NOMO-1 (cell line): ENCODE results near the gene MAD1L1.
"Not testable (repeated sequence)": the region's sequence is repeated elsewhere in the genome, so short reads cannot be mapped to it uniquely, and the experiment has no call there.

Experiments used
- DNase-seq, 2 experiments: peaks; one replicate each; lab custom pipeline; 2025; ENCODE audit not compliant: unreplicated experiment in 2 of 2; lab: John Stamatoyannopoulos, UW

The MAD1L1 gene

GRCh38 chr7:1861799-1862458 lies 370.8 kb downstream of the MAD1L1 start:
- DNase-seq, result no peak

- DNase-seq, result not testable (repeated sequence)
Observed at GRCh38 chr7:1860881-1861798, 371.6 kb downstream of the MAD1L1 start.

GRCh38 chr7:1859266-1860035 lies 373.3 kb downstream of the MAD1L1 start:
- DNase-seq, result no peak

- no peak for DNase-seq
Observed at GRCh38 chr7:1858435-1859265, 374.1 kb downstream of the MAD1L1 start.

DNA sequence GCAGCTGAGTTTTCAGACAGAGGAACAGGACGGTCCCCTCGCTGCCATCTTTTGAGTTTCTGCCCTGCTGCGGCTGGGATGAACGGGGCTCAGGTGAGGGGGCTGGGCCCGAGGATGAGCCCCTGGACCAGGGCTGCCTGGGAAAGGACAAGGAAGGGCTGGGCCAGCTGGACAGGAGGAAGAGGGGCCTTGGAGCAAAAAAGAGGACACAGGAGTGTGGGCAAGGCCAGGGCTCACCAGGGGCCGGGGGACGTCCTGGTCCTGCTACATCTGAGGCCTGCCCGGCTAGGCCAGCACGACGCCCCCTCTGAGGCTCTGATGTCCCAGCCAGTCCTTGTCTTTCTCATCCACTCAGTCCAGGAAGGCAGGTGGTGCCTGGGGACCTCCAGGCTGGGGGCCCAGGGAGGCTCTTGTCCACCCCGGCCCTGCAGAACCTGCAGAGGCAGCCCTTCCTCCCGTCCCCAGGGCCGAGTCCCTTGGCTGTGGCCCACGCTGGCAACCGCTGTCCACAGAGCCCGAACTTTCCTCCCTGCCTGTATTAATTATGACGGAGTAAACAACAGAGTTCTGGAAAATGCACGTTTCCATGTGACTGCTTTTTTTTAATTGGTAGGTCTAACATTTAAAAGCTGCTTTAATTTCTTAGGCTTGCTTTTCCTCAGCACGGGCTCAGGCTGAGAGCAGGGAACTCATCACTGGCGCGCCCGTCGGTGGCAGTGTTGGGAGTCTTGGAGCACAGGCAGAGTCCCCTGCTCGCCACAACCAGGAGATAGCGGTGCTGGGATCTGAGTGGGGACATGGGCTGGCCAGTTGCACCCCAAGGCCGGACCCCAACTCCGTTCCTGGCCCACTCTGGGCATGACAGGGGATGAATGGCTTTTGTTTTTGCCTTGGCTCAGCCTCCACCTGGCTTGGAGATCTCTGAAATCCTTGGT lies 375.0 kb downstream of the MAD1L1 start:
- no peak for DNase-seq

GRCh38 chr7:1856888-1857441 lies 375.8 kb downstream of the MAD1L1 start:
- DNase-seq, result no peak

DNA sequence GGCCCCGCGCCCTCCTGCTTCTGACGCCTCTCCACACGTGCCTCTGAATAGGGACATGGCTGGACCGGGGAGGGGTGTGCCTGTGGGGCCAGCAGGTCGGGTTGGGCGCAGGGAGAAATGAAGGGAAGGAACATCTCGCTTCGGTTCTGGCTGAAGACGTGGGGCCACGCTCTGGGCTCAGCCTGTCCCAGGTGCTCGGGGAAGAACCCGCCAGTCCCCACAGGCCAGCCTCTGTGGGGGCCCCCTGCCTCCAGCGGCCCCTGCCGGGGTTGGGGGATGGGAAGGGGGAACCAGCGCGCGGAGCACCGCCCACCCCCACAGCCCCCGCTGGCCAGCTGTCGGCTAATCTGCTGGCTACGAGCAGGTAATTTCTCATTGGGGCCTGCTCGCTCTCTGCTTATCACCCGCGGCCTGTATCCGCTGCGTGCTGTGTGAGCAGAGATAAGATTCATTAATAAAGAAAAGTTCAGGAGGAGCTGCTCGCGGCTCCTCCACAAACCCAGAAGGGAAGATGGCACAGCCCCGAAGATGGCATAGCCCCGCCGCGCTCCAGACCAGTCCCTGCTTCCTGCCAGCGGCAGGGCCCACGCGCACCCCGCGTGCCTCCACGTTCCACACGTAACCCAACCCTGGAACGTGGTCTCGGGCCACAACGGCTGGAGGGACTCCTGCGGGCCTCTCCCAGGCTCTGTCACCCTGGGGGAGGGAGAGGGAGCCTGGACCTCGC lies 376.4 kb downstream of the MAD1L1 start:
- no peak for DNase-seq

- no peak for DNase-seq
Observed at GRCh38 chr7:1855725-1856160, 377.0 kb downstream of the MAD1L1 start.

GRCh38 chr7:1854866-1855724 lies 377.6 kb downstream of the MAD1L1 start:
- no peak for DNase-seq

GRCh38 chr7:1853986-1854865 lies 378.5 kb downstream of the MAD1L1 start:
- DNase-seq, result no peak

- DNase-seq, result no peak
Observed at GRCh38 chr7:1853431-1853985, 379.2 kb downstream of the MAD1L1 start.

GRCh38 chr7:1852517-1853430 lies 380.0 kb downstream of the MAD1L1 start:
- no peak for DNase-seq

- no peak for DNase-seq
Observed at GRCh38 chr7:1851721-1852516, 380.8 kb downstream of the MAD1L1 start.

GRCh38 chr7:1850976-1851571 lies 381.7 kb downstream of the MAD1L1 start:
- DNase-seq, result no peak
